ENCODE measurements around the gene CHMP6. TPM values are rescaled to one million over a fixed set of nuclear protein-coding genes. Genes with fewer than 3 reads are reported as not detected.
A peak's percentile ranks its signal among the peaks of the same experiment; 100 is the strongest.

CHMP6 gene
- polyA plus RNA-seq, 4 donors, result 20.0 to 35.8 (median 31.8) TPM

GRCh38 chr17:81043319-81043724 lies 51.7 kb downstream of the CHMP6 start:
- H3K36me3 ChIP-seq (ENCODE audit: control insufficient read depth in 3 of 3, insufficient read depth in 2 of 3, low read depth in 1 of 3, low read length in 3 of 3), result peaks cover 0 to 12% (median 0%) of the 10 kb centered on the region in 3 donors
- DNase-seq (no peak), FAIRE-seq (no peak)
- H3K4me1 ChIP-seq (ENCODE audit: control insufficient read depth in 3 of 3, insufficient read depth in 2 of 3, low read depth in 1 of 3, low read length in 2 of 3), result peaks cover 0 to 25% (median 0%) of the 10 kb centered on the region in 3 donors
- H3K4me3 ChIP-seq (ENCODE audit: low read depth in 1 of 3, low read length in 3 of 3), result no peak overlapping the region
- H3K27ac ChIP-seq (ENCODE audit: low read depth in 1 of 3, low read length in 2 of 3), result peak overlapping the region in 2 of 3 donors; percentile 21 to 67
- no peaks in the 10 kb centered on the region for H3K27me3 ChIP-seq (ENCODE audit: control insufficient read depth in 3 of 3, insufficient read depth in 3 of 3, low read length in 3 of 3)
- 89 to 92% (median 91%) methylated on average over 19 of the region's 19 CpGs for WGBS, 3 donors
- no peaks in the 10 kb centered on the region for H3K9me3 ChIP-seq (ENCODE audit: control insufficient read depth in 2 of 2, insufficient read depth in 1 of 2, low read depth in 1 of 2, low read length in 1 of 2)

GRCh38 chr17:81043725-81044427 lies 52.2 kb downstream of the CHMP6 start:
- Histone ChIP-seq H3K4me3 (ENCODE audit: low read depth in 1 of 3, low read length in 3 of 3) (no peak overlapping the region), H3K27me3 (ENCODE audit: control insufficient read depth in 3 of 3, insufficient read depth in 3 of 3, low read length in 3 of 3) (no peaks in the 10 kb centered on the region), H3K4me1 (ENCODE audit: control insufficient read depth in 3 of 3, insufficient read depth in 2 of 3, low read depth in 1 of 3, low read length in 2 of 3) (peaks cover 0 to 25% (median 0%) of the 10 kb centered on the region in 3 donors), H3K36me3 (ENCODE audit: control insufficient read depth in 3 of 3, insufficient read depth in 2 of 3, low read depth in 1 of 3, low read length in 3 of 3) (peaks cover 0 to 8% (median 0%) of the 10 kb centered on the region in 3 donors), H3K9me3 (ENCODE audit: control insufficient read depth in 2 of 2, insufficient read depth in 1 of 2, low read depth in 1 of 2, low read length in 1 of 2) (no peaks in the 10 kb centered on the region), H3K27ac (ENCODE audit: low read depth in 1 of 3, low read length in 2 of 3) (peak overlapping the region in 2 of 3 donors; percentile 21 to 74)
- DNase-seq (peak in 1 of 2 donors; percentile 73), FAIRE-seq (no peak)
- 71 to 84% (median 75%) methylated on average over 38 of the region's 38 CpGs for WGBS, 3 donors

GRCh38 chr17:81044428-81044763 lies 52.8 kb downstream of the CHMP6 start:
- H3K27ac ChIP-seq (ENCODE audit: low read depth in 1 of 3, low read length in 2 of 3), result peak overlapping the region in 2 of 3 donors; percentile 21 to 74

GRCh38 chr17:81044764-81045589 lies 53.3 kb downstream of the CHMP6 start:
- no peak overlapping the region for H3K4me3 ChIP-seq (ENCODE audit: low read depth in 1 of 3, low read length in 3 of 3)
- no peak for FAIRE-seq

More at GRCh38 chr17:81044428-81044763, 52.8 kb downstream of the CHMP6 start:
- H3K4me3 ChIP-seq (ENCODE audit: low read depth in 1 of 3, low read length in 3 of 3), result no peak overlapping the region
- peaks cover 0 to 25% (median 0%) of the 10 kb centered on the region in 3 donors for H3K4me1 ChIP-seq (ENCODE audit: control insufficient read depth in 3 of 3, insufficient read depth in 2 of 3, low read depth in 1 of 3, low read length in 2 of 3)
- DNase-seq, result no peak
- H3K27me3 ChIP-seq (ENCODE audit: control insufficient read depth in 3 of 3, insufficient read depth in 3 of 3, low read length in 3 of 3), result no peaks in the 10 kb centered on the region
- H3K36me3 ChIP-seq (ENCODE audit: control insufficient read depth in 3 of 3, insufficient read depth in 2 of 3, low read depth in 1 of 3, low read length in 3 of 3), result peaks cover 0 to 4% (median 0%) of the 10 kb centered on the region in 3 donors
- no peak for FAIRE-seq
- WGBS, 3 donors, result 73 to 81% (median 77%) methylated on average over 14 of the region's 14 CpGs
- no peaks in the 10 kb centered on the region for H3K9me3 ChIP-seq (ENCODE audit: control insufficient read depth in 2 of 2, insufficient read depth in 1 of 2, low read depth in 1 of 2, low read length in 1 of 2)

GRCh38 chr17:81045590-81046095 lies 54.0 kb downstream of the CHMP6 start:
- Histone ChIP-seq H3K4me1 (ENCODE audit: control insufficient read depth in 3 of 3, insufficient read depth in 2 of 3, low read depth in 1 of 3, low read length in 2 of 3) (peaks cover 0 to 25% (median 0%) of the 10 kb centered on the region in 3 donors), H3K27me3 (ENCODE audit: control insufficient read depth in 3 of 3, insufficient read depth in 3 of 3, low read length in 3 of 3) (no peaks in the 10 kb centered on the region), H3K36me3 (ENCODE audit: control insufficient read depth in 3 of 3, insufficient read depth in 2 of 3, low read depth in 1 of 3, low read length in 3 of 3) (peaks cover 0 to under 1% (median 0%) of the 10 kb centered on the region in 3 donors), H3K9me3 (ENCODE audit: control insufficient read depth in 2 of 2, insufficient read depth in 1 of 2, low read depth in 1 of 2, low read length in 1 of 2) (no peaks in the 10 kb centered on the region), H3K4me3 (ENCODE audit: low read depth in 1 of 3, low read length in 3 of 3) (no peak overlapping the region), H3K27ac (ENCODE audit: low read depth in 1 of 3, low read length in 2 of 3) (peak overlapping the region in 1 of 3 donors; percentile 74)
- DNase-seq (no peak), FAIRE-seq (no peak)
- 27 to 67% (median 48%) methylated on average over 8 to 9 of the region's 9 CpGs for WGBS, 3 donors

More at GRCh38 chr17:81044764-81045589, 53.3 kb downstream of the CHMP6 start:
- Histone ChIP-seq H3K27me3 (ENCODE audit: control insufficient read depth in 3 of 3, insufficient read depth in 3 of 3, low read length in 3 of 3) (no peaks in the 10 kb centered on the region), H3K9me3 (ENCODE audit: control insufficient read depth in 2 of 2, insufficient read depth in 1 of 2, low read depth in 1 of 2, low read length in 1 of 2) (no peaks in the 10 kb centered on the region), H3K4me1 (ENCODE audit: control insufficient read depth in 3 of 3, insufficient read depth in 2 of 3, low read depth in 1 of 3, low read length in 2 of 3) (peaks cover 0 to 25% (median 0%) of the 10 kb centered on the region in 3 donors), H3K27ac (ENCODE audit: low read depth in 1 of 3, low read length in 2 of 3) (peak overlapping the region in 2 of 3 donors; percentile 21 to 74), H3K36me3 (ENCODE audit: control insufficient read depth in 3 of 3, insufficient read depth in 2 of 3, low read depth in 1 of 3, low read length in 3 of 3) (peaks cover 0 to 4% (median 0%) of the 10 kb centered on the region in 3 donors)
- 28 to 38% (median 37%) methylated on average over 27 to 28 of the region's 28 CpGs for WGBS, 3 donors
- DNase-seq, result peak; percentile 34 to 89

GRCh38 chr17:81046132-81046769 lies 54.6 kb downstream of the CHMP6 start:
- no peaks in the 10 kb centered on the region for H3K27me3 ChIP-seq (ENCODE audit: control insufficient read depth in 3 of 3, insufficient read depth in 3 of 3, low read length in 3 of 3)
- H3K4me1 ChIP-seq (ENCODE audit: control insufficient read depth in 3 of 3, insufficient read depth in 2 of 3, low read depth in 1 of 3, low read length in 2 of 3), result peaks cover 0 to 25% (median 0%) of the 10 kb centered on the region in 3 donors
- H3K4me3 ChIP-seq (ENCODE audit: low read depth in 1 of 3, low read length in 3 of 3), result no peak overlapping the region
- no peaks in the 10 kb centered on the region for H3K9me3 ChIP-seq (ENCODE audit: control insufficient read depth in 2 of 2, insufficient read depth in 1 of 2, low read depth in 1 of 2, low read length in 1 of 2)
- no peaks in the 10 kb centered on the region for H3K36me3 ChIP-seq (ENCODE audit: control insufficient read depth in 3 of 3, insufficient read depth in 2 of 3, low read depth in 1 of 3, low read length in 3 of 3)
- no peak overlapping the region for H3K27ac ChIP-seq (ENCODE audit: low read depth in 1 of 3, low read length in 2 of 3)
- no peak for DNase-seq
- 85 to 90% (median 89%) methylated on average over 17 of the region's 17 CpGs for WGBS, 3 donors
- no peak for FAIRE-seq

GRCh38 chr17:81046770-81047359 lies 55.2 kb downstream of the CHMP6 start:
- no peak overlapping the region for H3K4me3 ChIP-seq (ENCODE audit: low read depth in 1 of 3, low read length in 3 of 3)
- H3K27me3 ChIP-seq (ENCODE audit: control insufficient read depth in 3 of 3, insufficient read depth in 3 of 3, low read length in 3 of 3), result no peaks in the 10 kb centered on the region
- no peaks in the 10 kb centered on the region for H3K9me3 ChIP-seq (ENCODE audit: control insufficient read depth in 2 of 2, insufficient read depth in 1 of 2, low read depth in 1 of 2, low read length in 1 of 2)
- DNase-seq (no peak), FAIRE-seq (no peak)
- H3K27ac ChIP-seq (ENCODE audit: low read depth in 1 of 3, low read length in 2 of 3), result peak overlapping the region in 1 of 3 donors; percentile 2
- H3K4me1 ChIP-seq (ENCODE audit: control insufficient read depth in 3 of 3, insufficient read depth in 2 of 3, low read depth in 1 of 3, low read length in 2 of 3), result peaks cover 0 to 25% (median 0%) of the 10 kb centered on the region in 3 donors
- WGBS, 3 donors, result 81 to 87% (median 86%) methylated on average over 16 to 18 of the region's 18 CpGs
- no peaks in the 10 kb centered on the region for H3K36me3 ChIP-seq (ENCODE audit: control insufficient read depth in 3 of 3, insufficient read depth in 2 of 3, low read depth in 1 of 3, low read length in 3 of 3)

Data from small intestine (tissue), 7 donors.